Activated CD4-positive, alpha-beta memory T cell treated with anti-CD3 and anti-CD28 coated beads for 36 hours (primary cell): ENCODE measurements around the gene BORCS6. TPM values are rescaled to one million over a fixed set of nuclear protein-coding genes. Genes with fewer than 3 reads are reported as not detected.
A peak's percentile ranks its signal among the peaks of the same experiment; 100 is the strongest.
"Not testable (repeated sequence)": the region's sequence is repeated elsewhere in the genome, so short reads cannot be mapped to it uniquely, and the experiment has no call there.

ENCODE experiments used
- CTCF ChIA-PET: fragments of 350-600 bp; sonication (Branson Sonifier 250); formaldehyde crosslinking; loops from one replicate; lab custom pipeline; 2021; ENCODE audit warnings: antibody characterized with exemption, inconsistent platforms; lab: Charles Lee
- POLR2A ChIA-PET: fragments of 350-600 bp; sonication (Branson Sonifier 250); formaldehyde crosslinking; loops from one replicate; lab custom pipeline; 2021; ENCODE audit warnings: antibody characterized with exemption; lab: Charles Lee
- DNase-seq: peaks from one replicate; pipeline ENCODE4 v3.0.0-alpha.2; 2020
- H3K27ac Mint-ChIP-seq: one replicate; pipeline ENCODE4 v1.8.0; 2021; ENCODE audit warnings: mixed read lengths
- H3K27me3 Mint-ChIP-seq: one replicate; pipeline ENCODE4 v1.8.0; 2021; ENCODE audit warnings: mixed read lengths
- H3K36me3 Mint-ChIP-seq: one replicate; pipeline ENCODE4 v1.8.0; 2021; ENCODE audit warnings: mixed read lengths
- H3K4me1 Mint-ChIP-seq: one replicate; pipeline ENCODE4 v1.8.0; 2021; ENCODE audit warnings: low read depth, mixed read lengths
- H3K4me3 Mint-ChIP-seq: one replicate; pipeline ENCODE4 v1.8.0; 2021; ENCODE audit warnings: mild to moderate bottlenecking, mixed read lengths
- H3K9me3 Mint-ChIP-seq: one replicate; pipeline ENCODE4 v1.8.0; 2021; ENCODE audit warnings: mixed read lengths
- intact Hi-C: fragments of 100-400 bp; cut with micrococcal nuclease; formaldehyde crosslinking; loops from one replicate; pipeline ENCODE4 v1.15.1; 2023
- total RNA-seq, 2 experiments: library from RNA; stranded (reverse); gene quantifications; one replicate each; pipeline ENCODE4 v1.2.3, GENCODE V29; 2021

The BORCS6 gene
- total RNA-seq, 2 experiments from 2014 or later: 7.9 to 8.3 TPM

DNA sequence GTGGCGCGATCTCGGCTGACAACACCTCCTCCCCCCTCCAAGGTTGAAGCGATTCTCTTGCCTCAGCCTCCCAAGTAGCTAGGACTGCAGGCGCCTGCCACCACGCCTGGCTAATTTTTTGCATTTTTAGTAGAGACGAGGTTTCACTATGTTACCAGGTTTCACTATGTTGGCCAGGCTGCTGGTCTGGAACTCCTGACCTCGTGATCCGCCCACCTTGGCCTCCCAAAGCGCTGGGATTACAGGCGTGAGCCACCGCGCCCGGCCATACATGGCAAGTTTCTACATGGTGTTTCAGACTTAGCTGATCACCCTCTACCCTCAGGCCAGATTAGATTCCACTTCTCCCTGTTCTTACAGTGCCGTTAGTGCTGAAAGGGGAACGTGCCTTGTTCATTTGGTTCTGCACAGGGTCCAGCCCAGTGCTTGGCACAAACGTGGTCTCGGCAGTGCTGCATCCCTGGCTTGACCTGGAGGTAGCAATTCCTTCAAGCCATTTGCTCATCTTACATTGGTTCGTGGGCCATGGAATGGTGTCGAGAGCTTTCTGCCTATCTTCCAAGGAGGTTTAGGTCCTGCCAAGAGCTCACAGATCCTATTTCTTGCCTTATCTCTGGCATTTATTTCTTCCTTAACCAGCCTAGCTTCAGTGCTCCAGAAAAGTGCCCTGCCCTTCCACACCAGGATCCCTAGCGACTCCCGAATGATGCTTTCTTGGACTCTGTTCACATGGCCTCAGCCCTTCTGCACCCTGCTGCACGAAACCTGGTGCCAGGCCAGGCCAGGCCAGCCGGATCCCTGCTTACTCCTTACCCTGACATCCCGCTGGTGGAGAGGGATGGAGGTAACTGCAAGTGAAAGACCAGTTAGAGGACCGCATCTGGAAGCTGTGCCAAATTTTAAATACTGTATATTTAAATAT lies 35.2 kb upstream of the BORCS6 start:
- CTCF ChIA-PET: interaction anchor here (0.7 to 6.4 kb wide), 8 partner anchors 15 to 106 kb away, joined by 3 to 48 read pairs (median 4); partner anchors contain the start of genes AURKB and BORCS6
- Mint-ChIP-seq H3K9me3 (peaks cover 2% of the 10 kb centered on the region), H3K27ac (peak overlapping the region; percentile 62), H3K4me3 (no peak overlapping the region), H3K27me3 (peaks cover 14% of the 10 kb centered on the region), H3K4me1 (peaks cover 42% of the 10 kb centered on the region), H3K36me3 (peaks cover 51% of the 10 kb centered on the region)
- intact Hi-C loops: loop anchor here (5.0 kb wide), 1 partner anchor 53 kb away; no protein-coding TSS in a partner anchor
- no peak for DNase-seq
- POLR2A ChIA-PET: interaction anchor here (0.7 to 7.9 kb wide), 10 partner anchors 10 to 105 kb away, joined by 3 to 134 read pairs (median 6); partner anchors contain the start of genes AURKB, BORCS6, CTC1 and PFAS

DNA sequence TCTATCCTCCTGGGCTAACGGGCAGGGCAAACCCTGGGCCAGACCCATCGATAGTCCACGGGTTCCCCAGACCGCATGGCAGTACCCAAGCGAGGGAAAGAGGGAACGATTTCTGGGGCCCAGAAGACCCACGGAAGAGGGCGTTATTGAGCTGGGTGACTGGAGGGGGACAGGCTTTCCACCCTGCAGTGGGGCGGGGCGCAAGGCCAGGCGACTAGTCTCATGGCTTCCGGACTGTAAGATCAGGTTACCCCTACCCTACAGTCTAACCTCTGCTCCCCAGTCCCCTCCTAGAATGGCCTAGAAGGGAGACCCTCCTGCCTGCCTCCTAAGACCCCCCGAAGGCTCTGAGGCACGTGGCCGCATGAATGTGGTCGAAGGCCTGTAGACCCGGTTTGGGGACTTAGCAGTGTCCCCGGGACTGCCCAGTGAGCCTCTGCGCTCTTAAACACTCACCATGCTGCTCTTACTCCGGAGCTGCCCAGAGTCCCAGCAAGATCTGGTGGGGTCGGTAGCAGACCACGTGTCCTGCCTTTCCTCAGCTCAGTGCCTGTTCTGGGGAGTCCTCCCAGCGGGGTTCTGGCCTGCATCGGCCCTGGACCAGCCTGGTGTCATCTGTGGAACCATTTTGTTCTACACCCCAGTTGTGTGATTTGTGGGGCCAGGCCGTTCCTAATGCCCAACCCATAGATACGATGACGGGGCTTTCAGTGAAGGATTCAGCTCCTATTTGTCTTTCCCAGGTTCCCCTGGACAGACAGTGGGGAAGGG lies 33.6 kb upstream of the BORCS6 start:
- H3K4me1 Mint-ChIP-seq: peaks cover 47% of the 10 kb centered on the region

DNA sequence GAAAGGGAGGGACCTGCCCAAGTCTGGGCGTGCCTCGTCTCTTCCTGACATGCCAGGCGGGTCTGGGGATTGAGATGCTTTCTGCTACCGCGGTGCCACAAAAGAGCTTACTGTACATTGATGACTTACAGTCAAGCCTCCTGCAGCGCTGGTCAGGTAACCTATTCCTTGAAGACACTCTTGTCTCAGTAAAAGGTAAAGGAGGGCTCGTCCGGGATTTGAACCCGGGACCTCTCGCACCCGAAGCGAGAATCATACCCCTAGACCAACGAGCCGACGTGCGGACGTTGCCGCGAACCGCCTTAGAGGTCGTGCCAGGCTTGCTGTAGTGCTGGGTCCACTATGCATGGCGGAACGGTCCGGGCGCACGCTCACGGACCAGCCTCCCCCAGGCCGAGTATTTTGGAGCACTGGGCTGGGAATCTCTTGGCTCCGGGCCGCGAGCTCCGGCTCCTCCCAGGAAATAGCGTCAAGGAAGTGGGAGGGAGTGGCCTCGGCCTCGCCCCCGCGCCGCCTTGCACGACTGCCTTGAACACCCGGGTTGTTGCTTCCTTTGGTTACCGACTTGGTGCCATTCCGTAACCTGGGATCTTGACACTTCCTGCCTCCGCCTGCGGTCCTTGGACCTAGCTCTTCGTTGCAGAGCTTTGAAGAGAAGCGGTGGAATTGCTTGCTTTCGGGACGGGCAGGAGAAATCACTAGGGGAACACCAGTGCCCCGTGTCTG lies 32.8 kb upstream of the BORCS6 start:
- POLR2A ChIA-PET: interaction anchor here (0.6 to 7.9 kb wide), 12 partner anchors 13 to 161 kb away, joined by 3 to 134 read pairs (median 10); partner anchors contain the start of genes AURKB, BORCS6, CTC1 and PFAS
- H3K4me1 Mint-ChIP-seq: peaks cover 47% of the 10 kb centered on the region
- intact Hi-C loops: loop anchor here (1.0 to 5.0 kb wide), 8 partner anchors 25 to 102 kb away; partner anchors contain the start of gene RANGRF
- CTCF ChIA-PET: interaction anchor here (0.6 to 6.4 kb wide), 9 partner anchors 20 to 148 kb away, joined by 3 to 48 read pairs (median 4); partner anchors contain the start of genes BORCS6, CTC1, PFAS and SLC25A35
- peak overlapping the region; percentile 98 for H3K4me3 Mint-ChIP-seq
- H3K27ac Mint-ChIP-seq: peak overlapping the region; percentile 98
- DNase-seq: peak; percentile 94
- peaks cover 2% of the 10 kb centered on the region for H3K9me3 Mint-ChIP-seq
- peaks cover 34% of the 10 kb centered on the region for H3K36me3 Mint-ChIP-seq
- peaks cover 14% of the 10 kb centered on the region for H3K27me3 Mint-ChIP-seq

More for the DNA sequence above, 33.6 kb upstream of the BORCS6 start:
- peak overlapping the region; percentile 98 for H3K27ac Mint-ChIP-seq
- H3K36me3 Mint-ChIP-seq: peaks cover 38% of the 10 kb centered on the region
- H3K9me3 Mint-ChIP-seq: peaks cover 2% of the 10 kb centered on the region
- intact Hi-C loops: loop anchor here (2.0 to 5.0 kb wide), 3 partner anchors 51 to 67 kb away; partner anchors contain the start of gene RANGRF
- POLR2A ChIA-PET: interaction anchor here (0.6 to 7.9 kb wide), 9 partner anchors 14 to 160 kb away, joined by 3 to 134 read pairs (median 18); partner anchors contain the start of genes AURKB, BORCS6, CTC1 and PFAS
- peak overlapping the region; percentile 98 for H3K4me3 Mint-ChIP-seq
- CTCF ChIA-PET: interaction anchor here (0.6 to 6.4 kb wide), 11 partner anchors 19 to 149 kb away, joined by 3 to 48 read pairs (median 5); partner anchors contain the start of genes BORCS6, CTC1, PFAS and SLC25A35
- H3K27me3 Mint-ChIP-seq: peaks cover 14% of the 10 kb centered on the region
- DNase-seq: peak; percentile 72

DNA sequence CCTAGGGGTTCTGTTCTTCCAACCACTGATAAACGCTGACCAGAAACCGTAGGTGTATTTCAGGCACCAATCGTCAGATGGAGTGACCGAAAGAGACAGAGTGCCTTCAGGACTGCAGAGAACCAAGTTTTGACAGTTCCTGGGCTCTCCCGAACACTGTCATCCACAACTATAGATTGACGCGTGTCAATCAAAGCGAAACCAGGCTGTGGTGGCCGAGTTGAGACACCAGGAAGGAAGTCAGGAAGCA lies 32.3 kb upstream of the BORCS6 start:
- H3K36me3 Mint-ChIP-seq: peaks cover 29% of the 10 kb centered on the region
- POLR2A ChIA-PET: interaction anchor here (0.6 to 7.9 kb wide), 11 partner anchors 13 to 103 kb away, joined by 3 to 134 read pairs (median 18); partner anchors contain the start of genes AURKB, BORCS6, CTC1 and PFAS
- H3K27ac Mint-ChIP-seq: peak overlapping the region; percentile 98
- DNase-seq: peak; percentile 87
- intact Hi-C loops: loop anchor here (1.0 to 5.0 kb wide), 8 partner anchors 25 to 102 kb away; partner anchors contain the start of gene RANGRF
- H3K4me3 Mint-ChIP-seq: peak overlapping the region; percentile 98
- peaks cover 14% of the 10 kb centered on the region for H3K27me3 Mint-ChIP-seq
- CTCF ChIA-PET: interaction anchor here (1.2 to 6.4 kb wide), 7 partner anchors 12 to 103 kb away, joined by 4 to 48 read pairs (median 6); partner anchors contain the start of genes AURKB, BORCS6, CTC1 and PFAS
- H3K9me3 Mint-ChIP-seq: peaks cover 2% of the 10 kb centered on the region
- H3K4me1 Mint-ChIP-seq: peaks cover 44% of the 10 kb centered on the region

DNA sequence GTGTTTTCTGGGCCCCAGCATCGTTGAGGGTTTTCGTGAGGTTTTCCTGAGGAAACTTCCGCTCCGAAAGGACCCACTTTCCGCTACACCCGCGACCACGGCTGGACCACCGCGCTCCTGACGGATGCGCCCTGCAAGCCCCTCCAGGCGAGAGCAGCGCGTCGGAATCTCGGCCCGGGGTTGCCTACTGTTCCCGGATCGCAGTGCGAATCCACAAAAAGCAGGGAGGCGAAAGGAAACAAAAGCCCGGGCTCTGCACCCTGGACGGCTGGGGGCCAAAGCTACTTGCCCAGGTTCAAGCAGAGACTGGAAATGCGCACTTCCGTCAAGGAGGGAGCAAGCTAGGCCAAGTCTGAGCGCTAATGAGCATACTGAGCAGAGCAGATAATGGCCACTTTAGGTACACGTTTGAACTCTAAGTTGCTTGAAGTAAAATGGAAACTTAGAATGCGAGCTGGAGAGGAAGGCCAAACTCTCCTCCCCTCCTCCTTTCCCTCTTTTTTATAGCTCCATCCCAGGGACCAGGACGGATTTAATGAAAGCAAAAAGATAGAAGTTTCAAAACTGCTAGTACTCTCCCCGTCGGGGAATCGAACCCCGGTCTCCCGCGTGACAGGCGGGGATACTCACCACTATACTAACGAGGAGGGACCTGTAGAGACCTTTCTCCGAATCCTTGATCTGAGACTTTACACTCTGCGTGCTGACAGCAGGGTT lies 31.8 kb upstream of the BORCS6 start:
- Mint-ChIP-seq H3K9me3 (peaks cover 2% of the 10 kb centered on the region), H3K4me3 (peak overlapping the region; percentile 98), H3K27me3 (peaks cover 14% of the 10 kb centered on the region), H3K27ac (peak overlapping the region; percentile 98), H3K36me3 (peaks cover 25% of the 10 kb centered on the region), H3K4me1 (peaks cover 39% of the 10 kb centered on the region)
- ChIA-PET POLR2A (interaction anchor here (0.7 to 7.9 kb wide), 12 partner anchors 9 to 102 kb away, joined by 3 to 134 read pairs (median 10); partner anchors contain the start of genes AURKB, BORCS6, CTC1 and PFAS), CTCF (interaction anchor here (0.6 to 6.4 kb wide), 9 partner anchors 11 to 162 kb away, joined by 3 to 48 read pairs (median 6); partner anchors contain the start of genes AURKB, BORCS6, CTC1 and PFAS)
- peak; percentile 93 for DNase-seq
- intact Hi-C loops: loop anchor here (1.0 to 5.0 kb wide), 9 partner anchors 12 to 102 kb away; partner anchors contain the start of genes AURKB and RANGRF

- CTCF ChIA-PET: interaction anchor here (0.6 to 6.4 kb wide), 8 partner anchors 11 to 163 kb away, joined by 3 to 48 read pairs (median 6); partner anchors contain the start of genes AURKB, BORCS6, CTC1 and PFAS
- Mint-ChIP-seq H3K27me3 (peaks cover 14% of the 10 kb centered on the region), H3K4me3 (peak overlapping the region; percentile 98), H3K36me3 (peaks cover 18% of the 10 kb centered on the region), H3K27ac (peak overlapping the region; percentile 98), H3K4me1 (peaks cover 32% of the 10 kb centered on the region), H3K9me3 (peaks cover 2% of the 10 kb centered on the region)
- POLR2A ChIA-PET: interaction anchor here (0.6 to 7.9 kb wide), 13 partner anchors 8 to 1251 kb away, joined by 3 to 134 read pairs (median 6); partner anchors contain the start of genes AURKB, BORCS6, CTC1 and PFAS
- peak; percentile 95 for DNase-seq
- intact Hi-C loops: loop anchor here (1.0 to 5.0 kb wide), 2 partner anchors 11 to 49 kb away; partner anchors contain the start of gene AURKB
Observed at GRCh38 chr17:8220783-8221662, 31.0 kb upstream of the BORCS6 start.

DNA sequence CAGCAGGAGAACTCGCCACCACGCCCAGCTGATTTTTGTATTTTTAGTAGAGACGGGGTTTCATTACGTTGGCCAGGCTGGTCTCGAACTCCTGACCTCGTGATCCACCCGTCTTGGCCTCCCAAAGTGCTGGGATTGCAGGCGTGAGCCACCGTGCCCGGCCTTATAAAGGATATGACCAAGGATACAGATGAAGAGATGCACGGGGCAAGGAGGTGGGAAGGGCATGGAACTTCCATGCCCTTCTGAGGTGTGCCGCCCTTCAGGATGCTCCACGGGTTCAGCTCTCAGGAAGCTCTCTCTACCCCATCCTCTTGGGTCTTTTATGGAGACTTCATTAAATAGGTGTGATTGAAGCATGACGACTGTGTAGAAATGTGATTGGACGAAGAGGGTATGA lies 24.0 kb upstream of the BORCS6 start:
- peaks cover 13% of the 10 kb centered on the region for H3K4me1 Mint-ChIP-seq
- H3K9me3 Mint-ChIP-seq, POLR2A ChIA-PET, H3K4me3 Mint-ChIP-seq, DNase-seq, H3K27me3 Mint-ChIP-seq, H3K27ac Mint-ChIP-seq, intact Hi-C loops, CTCF ChIA-PET: not testable (repeated sequence)
- peaks cover 13% of the 10 kb centered on the region for H3K36me3 Mint-ChIP-seq

DNA sequence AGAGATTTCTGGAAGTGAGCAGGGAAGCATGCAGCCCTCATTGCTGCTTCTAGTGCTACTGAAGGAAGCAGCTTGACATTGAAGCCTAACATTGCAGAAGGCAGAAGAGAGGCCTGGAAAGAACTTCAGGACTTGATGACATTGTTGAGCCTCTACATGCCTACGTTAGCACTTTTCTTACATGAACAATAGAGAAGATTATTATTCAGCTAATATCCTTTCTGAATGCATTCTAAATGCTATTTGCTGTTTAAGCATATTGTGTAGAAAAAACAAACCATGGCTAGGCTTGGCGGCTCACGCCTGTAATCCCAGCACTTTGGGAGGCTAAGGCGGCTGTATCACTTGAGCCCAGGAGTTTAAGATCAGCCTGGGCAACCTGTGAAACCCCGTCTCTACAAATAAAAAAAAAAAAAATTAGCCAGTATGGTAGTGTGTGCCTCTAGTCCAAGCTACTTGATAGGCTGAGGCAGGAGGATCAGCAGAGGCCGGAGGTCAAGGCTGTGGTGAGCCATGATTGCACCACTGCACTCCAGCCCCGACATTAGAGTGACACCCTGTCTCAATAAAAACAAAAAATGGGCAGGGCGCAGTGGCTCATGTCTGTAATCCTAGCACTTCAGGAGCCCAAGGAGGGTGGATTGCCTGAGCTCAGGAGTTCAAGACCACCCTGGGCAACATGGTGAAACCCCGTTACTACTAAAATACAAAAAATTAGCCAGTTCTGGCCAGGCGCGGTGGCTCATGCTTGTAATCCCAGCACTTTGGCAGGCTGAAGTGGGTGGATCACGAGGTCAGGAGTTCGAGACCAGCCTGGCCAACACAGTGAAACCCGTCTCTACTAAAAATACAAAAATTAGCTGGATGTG lies 22.6 kb upstream of the BORCS6 start:
- POLR2A ChIA-PET: interaction anchor here (1.2 to 1.3 kb wide), 2 partner anchors 9 to 20 kb away, joined by 3 read pairs; no protein-coding TSS in a partner anchor
- CTCF ChIA-PET: interaction anchor here (1.1 kb wide), 2 partner anchors 28 to 91 kb away, joined by 3 read pairs; no protein-coding TSS in a partner anchor

More for the DNA sequence above, 22.6 kb upstream of the BORCS6 start:
- Mint-ChIP-seq H3K27ac (no peak overlapping the region), H3K4me1 (peaks cover 18% of the 10 kb centered on the region), H3K27me3 (no peaks in the 10 kb centered on the region), H3K36me3 (peaks cover 17% of the 10 kb centered on the region), H3K4me3 (no peak overlapping the region), H3K9me3 (no peaks in the 10 kb centered on the region)
- DNase-seq: no peak
- intact Hi-C loops: no loop called here
